AG04450 (cell line): ENCODE results near the gene MICB. TPM values are rescaled to one million over a fixed set of nuclear protein-coding genes. Genes with fewer than 3 reads are reported as not detected.

Source experiments
- CTCF ChIA-PET: fragments of 300-600, 350-600 bp; formaldehyde crosslinking; extraction: SDS; loops from one replicate; lab custom pipeline; 2022; ENCODE audit warnings: antibody characterized with exemption, inconsistent platforms; lab: Charles Lee
- POLR2A ChIA-PET: fragments of 350-600 bp; formaldehyde crosslinking; extraction: SDS; loops from one replicate; lab custom pipeline; 2021; ENCODE audit warnings: antibody characterized with exemption, inconsistent platforms; lab: Yijun Ruan, JAX
- DNase-seq: peaks from one replicate; pipeline ENCODE4 v3.0.0-alpha.2; 2011; ENCODE audit warnings: low read depth, low spot score
- H3K27ac ChIP-seq: one replicate; pipeline ENCODE4 v1.5.1; 2012; ENCODE audit warnings: low read depth, low read length, control low read depth
- H3K27me3 ChIP-seq: one replicate; pipeline ENCODE4 v1.6.0; 2012; ENCODE audit warnings: low read length; ENCODE audit not compliant: control insufficient read depth, insufficient read depth
- H3K4me3 ChIP-seq: 2 replicates; pipeline ENCODE4 v1.5.1; 2011; ENCODE audit warnings: mild to moderate bottlenecking, low read depth, low read length, control low read depth
- H3K9me3 ChIP-seq: 2 replicates; pipeline ENCODE4 v1.5.1; 2012; ENCODE audit warnings: low read length; ENCODE audit not compliant: control insufficient read depth, insufficient read depth
- polyA plus RNA-seq: library from polyadenylated mRNA; depleted of rRNA; stranded (reverse); fragments of >200 nt; gene quantifications from 2 replicates; pipeline ENCODE4 v1.2.3, GENCODE V29; 2011
- TF ChIP-seq, protein P1 (sequence below): IDR thresholded peaks from 2 replicates; pipeline ENCODE4 v1.5.1; 2011; ENCODE audit warnings: low read depth, low read length, control low read depth, inconsistent platforms

Gene MICB
- polyA plus RNA-seq, 1 experiment = 17.9 TPM

DNA sequence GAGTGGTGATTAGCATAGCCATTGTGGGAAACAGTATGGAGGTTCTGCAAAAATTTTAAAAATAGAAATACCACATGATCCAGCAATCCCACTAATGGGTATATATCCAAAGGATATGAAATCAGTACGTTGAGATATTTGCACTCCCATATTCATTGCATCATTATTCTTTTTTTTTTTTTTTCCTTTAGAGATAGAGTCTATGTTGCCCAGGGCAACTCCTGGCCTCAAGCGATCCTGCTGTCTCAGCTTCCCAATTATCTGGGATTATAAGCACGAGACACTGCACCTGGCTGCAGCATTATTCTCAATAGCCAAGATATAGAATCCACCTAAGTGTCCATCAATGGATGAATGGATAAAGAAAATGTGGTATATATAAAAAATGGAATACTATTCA lies 23.9 kb downstream of the MICB start:
- H3K9me3 ChIP-seq = no peaks in the 10 kb centered on the region
- ChIA-PET POLR2A (no interaction called here), CTCF (no interaction called here)

DNA sequence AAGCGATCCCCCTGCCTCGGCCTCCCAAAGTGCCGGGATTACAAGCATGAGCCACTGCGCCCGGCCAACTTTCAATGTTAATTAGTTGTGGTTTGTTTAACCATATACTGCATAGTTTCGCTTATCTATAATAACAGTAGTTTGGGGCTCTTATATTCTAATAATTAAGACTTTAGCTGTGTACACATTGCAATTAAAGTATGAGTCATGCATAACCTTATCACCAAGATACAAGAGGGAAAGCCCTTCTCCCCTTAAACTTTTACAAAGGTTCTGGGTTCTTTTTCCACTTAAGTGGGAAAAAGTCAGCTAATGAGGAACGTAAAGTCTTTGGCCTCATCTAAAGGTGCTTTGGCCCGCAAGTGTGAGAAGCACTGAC lies 27.6 kb downstream of the MICB start:
- H3K27ac ChIP-seq = no peak overlapping the region
- POLR2A ChIA-PET = interaction anchor here (4.5 kb wide), 1 partner anchor 16 kb away, joined by 24 read pairs; the partner anchor contains the start of gene DDX39B

More for the DNA sequence above, 23.9 kb downstream of the MICB start:
- no peak overlapping the region for H3K4me3 ChIP-seq
- no peak overlapping the region for H3K27ac ChIP-seq
- H3K27me3 ChIP-seq = no peaks in the 10 kb centered on the region
- no peak for DNase-seq
- TF ChIP-seq, protein P1, sequence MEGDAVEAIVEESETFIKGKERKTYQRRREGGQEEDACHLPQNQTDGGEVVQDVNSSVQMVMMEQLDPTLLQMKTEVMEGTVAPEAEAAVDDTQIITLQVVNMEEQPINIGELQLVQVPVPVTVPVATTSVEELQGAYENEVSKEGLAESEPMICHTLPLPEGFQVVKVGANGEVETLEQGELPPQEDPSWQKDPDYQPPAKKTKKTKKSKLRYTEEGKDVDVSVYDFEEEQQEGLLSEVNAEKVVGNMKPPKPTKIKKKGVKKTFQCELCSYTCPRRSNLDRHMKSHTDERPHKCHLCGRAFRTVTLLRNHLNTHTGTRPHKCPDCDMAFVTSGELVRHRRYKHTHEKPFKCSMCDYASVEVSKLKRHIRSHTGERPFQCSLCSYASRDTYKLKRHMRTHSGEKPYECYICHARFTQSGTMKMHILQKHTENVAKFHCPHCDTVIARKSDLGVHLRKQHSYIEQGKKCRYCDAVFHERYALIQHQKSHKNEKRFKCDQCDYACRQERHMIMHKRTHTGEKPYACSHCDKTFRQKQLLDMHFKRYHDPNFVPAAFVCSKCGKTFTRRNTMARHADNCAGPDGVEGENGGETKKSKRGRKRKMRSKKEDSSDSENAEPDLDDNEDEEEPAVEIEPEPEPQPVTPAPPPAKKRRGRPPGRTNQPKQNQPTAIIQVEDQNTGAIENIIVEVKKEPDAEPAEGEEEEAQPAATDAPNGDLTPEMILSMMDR = no peak

DNA sequence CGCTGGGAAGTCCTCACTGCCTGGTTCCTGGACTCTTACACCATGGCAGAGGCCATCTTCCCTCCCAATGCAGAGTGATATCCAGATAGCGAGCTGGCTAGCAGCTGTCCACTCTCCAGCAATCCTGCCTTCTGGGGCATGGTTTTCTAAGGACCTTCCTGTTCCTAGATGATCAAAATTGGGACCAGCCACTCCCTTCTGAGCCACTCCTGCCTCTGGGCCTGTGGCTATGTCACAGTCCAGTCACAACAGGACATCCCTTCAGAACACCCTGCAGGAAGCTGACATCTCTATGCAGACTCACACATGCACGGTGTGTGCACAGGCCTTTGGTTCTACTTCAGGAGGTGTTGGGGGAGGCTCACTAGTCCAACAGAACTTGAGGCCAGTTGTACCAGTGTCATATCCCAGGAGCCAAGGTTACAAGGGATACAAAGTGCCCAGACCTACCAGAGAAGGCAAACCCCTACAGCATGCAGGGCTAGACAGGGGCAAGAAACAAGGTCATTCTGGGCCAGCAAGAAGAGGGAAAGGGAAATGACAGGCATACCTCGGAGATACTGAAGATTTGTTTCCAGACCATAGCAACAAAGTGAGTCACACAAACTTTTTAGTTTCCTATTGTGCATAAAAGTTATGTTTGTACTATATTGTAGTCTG lies 28.1 kb downstream of the MICB start:
- ChIA-PET POLR2A (interaction anchor here (0.5 to 4.5 kb wide), 2 partner anchors 15 to 20 kb away, joined by 4 to 24 read pairs; partner anchors contain the start of genes ATP6V1G2 and DDX39B), CTCF (interaction anchor here (0.7 kb wide), 1 partner anchor 71 kb away, joined by 3 read pairs; no protein-coding TSS in a partner anchor)
- H3K9me3 ChIP-seq = no peaks in the 10 kb centered on the region
- DNase-seq = no peak
- H3K27me3 ChIP-seq = no peaks in the 10 kb centered on the region
- no peak overlapping the region for H3K4me3 ChIP-seq
- TF ChIP-seq, protein P1 = no peak
- no peak overlapping the region for H3K27ac ChIP-seq

More for the DNA sequence above, 27.6 kb downstream of the MICB start:
- Histone ChIP-seq H3K27me3 (no peaks in the 10 kb centered on the region), H3K4me3 (no peak overlapping the region), H3K9me3 (no peaks in the 10 kb centered on the region)
- DNase-seq = no peak
- CTCF ChIA-PET = interaction anchor here (0.7 kb wide), 1 partner anchor 71 kb away, joined by 3 read pairs; no protein-coding TSS in a partner anchor
- TF ChIP-seq, protein P1 = no peak

DNA sequence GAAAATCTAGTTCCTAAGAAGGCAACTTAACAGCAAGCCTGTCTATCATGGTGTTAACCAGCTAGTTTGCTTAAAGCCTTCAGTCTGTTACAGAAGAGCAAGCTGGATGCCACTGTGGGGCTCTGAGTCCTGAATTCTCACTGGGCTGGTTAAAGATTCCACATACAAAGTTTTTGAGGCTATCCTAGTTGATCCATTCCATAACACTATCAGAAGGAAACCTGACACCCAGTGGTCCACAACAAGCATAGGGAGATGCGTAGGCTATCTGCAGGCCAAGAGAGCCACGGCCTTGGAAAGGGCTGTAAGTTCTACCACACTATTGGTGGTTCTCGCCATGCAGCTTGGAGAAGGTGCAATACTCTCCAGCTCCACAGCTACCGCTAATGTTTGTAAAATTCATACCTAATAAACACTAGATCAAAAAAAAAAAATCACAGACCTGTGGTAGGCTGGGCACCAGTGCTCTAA lies 30.4 kb downstream of the MICB start:
- Histone ChIP-seq H3K9me3 (no peaks in the 10 kb centered on the region), H3K27ac (no peak overlapping the region), H3K27me3 (no peaks in the 10 kb centered on the region), H3K4me3 (no peak overlapping the region)
- ChIA-PET CTCF (interaction anchor here (0.7 to 1.5 kb wide), 3 partner anchors 10 to 667 kb away, joined by 3 to 5 read pairs (median 4); no protein-coding TSS in a partner anchor), POLR2A (interaction anchor here (0.7 to 4.5 kb wide), 4 partner anchors 12 to 60 kb away, joined by 3 to 24 read pairs (median 8); partner anchors contain the start of gene DDX39B)
- DNase-seq = no peak
- TF ChIP-seq, protein P1 = no peak
